Sigmoid colon (tissue), 7 donors: Measurements from ENCODE around the gene CTR9. TPM values are rescaled to one million over a fixed set of nuclear protein-coding genes. Genes with fewer than 3 reads are reported as not detected.
A peak's percentile ranks its signal among the peaks of the same experiment; 100 is the strongest.

ENCODE experiments used
- DNase-seq: peaks from one replicate; pipeline ENCODE4 v3.0.0-alpha.2; 2019
- H3K27ac ChIP-seq, 4 donors: fragments of 200-600 bp; sonication (generic); one replicate each; pipeline ENCODE4 v1.5.1; 2016 to 2019; ENCODE audit warnings: mild to moderate bottlenecking in 1 of 4
- H3K27me3 ChIP-seq, 3 donors: fragments of 200-600 bp; sonication (generic); one replicate each; pipeline ENCODE4 v1.5.1; 2019; ENCODE audit warnings: mild to moderate bottlenecking in 1 of 3
- H3K36me3 ChIP-seq, 4 donors: fragments of 200-600 bp; sonication (generic); one replicate each; pipeline ENCODE4 v1.5.1; 2016 to 2019
- H3K4me1 ChIP-seq, 4 donors: fragments of 200-600 bp; sonication (generic); one replicate each; pipeline ENCODE4 v1.5.1; 2017 to 2019
- H3K4me3 ChIP-seq, 4 donors: fragments of 200-600 bp; sonication (generic); one replicate each; pipeline ENCODE4 v1.5.1; 2017 to 2019; ENCODE audit warnings: mild to moderate bottlenecking in 2 of 4, moderate library complexity in 1 of 4
- H3K9me3 ChIP-seq, 4 donors: fragments of 200-600 bp in 3 of 4; sonication (generic) in 3 of 4; one replicate each; pipeline versions ENCODE4 v1.5.1 to v1.6.1; 2013 to 2019
- CTCF ChIP-seq, 4 experiments: fragments of 450-650 bp in 3 of 4; fragments of 200-600 bp in 1 of 4; IDR thresholded peaks; one replicate each; pipeline ENCODE4 v1.5.1; 2016 to 2019; ENCODE audit warnings: antibody characterized with exemption in 4 of 4, mild to moderate bottlenecking in 3 of 4, moderate library complexity in 2 of 4
- EP300 ChIP-seq, 4 donors: sonication (generic); formaldehyde crosslinking; IDR thresholded peaks; one replicate each; pipeline ENCODE4 v1.6.1; 2017; ENCODE audit warnings: antibody characterized with exemption in 4 of 4
- POLR2A ChIP-seq, 2 donors: fragments of 450-650 bp; IDR thresholded peaks; one replicate each; pipeline ENCODE4 v1.6.1; 2016; ENCODE audit warnings: antibody characterized with exemption in 2 of 2, mild to moderate bottlenecking in 2 of 2, moderate library complexity in 2 of 2
- POLR2AphosphoS5 ChIP-seq, 4 donors: sonication (generic); formaldehyde crosslinking; IDR thresholded peaks; one replicate each; pipeline ENCODE4 v1.6.1; 2017; ENCODE audit warnings: antibody characterized with exemption in 4 of 4
- WGBS, 2 donors: extraction: QIAGEN DNeasy Blood & Tissue Kit; methylation state at CpG; one replicate each; pipeline ENCODE4 v1.1.7; 2013; 5-methylcytosine and 5-hydroxymethylcytosine counted together
- intact Hi-C: fragments of 100-400 bp; cut with DNase I; formaldehyde crosslinking; loops from one replicate; pipeline ENCODE4 v1.15.1; 2023
- polyA plus RNA-seq, 3 donors: library from polyadenylated mRNA; stranded (reverse); fragments of 200-250 nt; gene quantifications; one replicate each; pipeline ENCODE4 v1.2.3, GENCODE V29; 2013
- total RNA-seq, 4 donors: library from RNA; depleted of rRNA; stranded (reverse); fragments of >200 nt; gene quantifications; one replicate each; pipeline ENCODE4 v1.1.0, GENCODE V29; 2016
- donor health status: healthy with polysubstance abuse.
- donor health status: Bipolar disorder and iron deficiency.
- donor health status: healthy.

The CTR9 gene
- total RNA-seq (10 to 100 TPM; 11.6 to 18.4 (median 15.7) TPM), polyA plus RNA-seq (10 to 100 TPM; 15.3 to 18.4 (median 15.6) TPM)

GRCh38 chr11:10750838-10751580 lies at the start of gene CTR9:
Gene CTR9 (plus strand): TSS chr11:10751246. CDS start chr11:10751413, 167 bp downstream.
- 0% methylated on average over 67 of the region's 67 CpGs for WGBS, 2 donors
- intact Hi-C loops, result no loop called here
- H3K4me1 ChIP-seq, result peaks cover 0 to 17% (median 13%) of the 10 kb centered on the region in 4 donors
- peak within 1 kb of the TSS; percentile 70 to 93 (median 84) for H3K4me3 ChIP-seq
- peak; percentile 96 for DNase-seq
- peaks cover 0 to 32% (median 5%) of the 10 kb centered on the region in 4 donors for H3K36me3 ChIP-seq
- no peaks in the 10 kb centered on the region for H3K27me3 ChIP-seq
- peak; percentile 87 to 90 for TF ChIP-seq POLR2A (IDR thresholded peaks at IDR 0.05)
- no peak for TF ChIP-seq CTCF (IDR thresholded peaks at IDR 0.05)
- TF ChIP-seq EP300 (IDR thresholded peaks at IDR 0.05), result no peak
- TF ChIP-seq POLR2AphosphoS5 (IDR thresholded peaks at IDR 0.05), result peak; percentile 83 to 95 (median 90)
- peak within 1 kb of the TSS; percentile 88 to 94 (median 92) for H3K27ac ChIP-seq
- no peaks in the 10 kb centered on the region for H3K9me3 ChIP-seq

- DNase-seq, result no peak
- Histone ChIP-seq H3K4me1 (peaks cover 0 to 6% (median 0%) of the 10 kb centered on the region in 4 donors), H3K27me3 (no peaks in the 10 kb centered on the region), H3K36me3 (no peaks in the 10 kb centered on the region), H3K4me3 (no peak overlapping the region), H3K9me3 (no peaks in the 10 kb centered on the region), H3K27ac (no peak overlapping the region)
- intact Hi-C loops, result no loop called here
- TF ChIP-seq POLR2AphosphoS5 (IDR thresholded peaks at IDR 0.05) (no peak), EP300 (IDR thresholded peaks at IDR 0.05) (no peak), POLR2A (IDR thresholded peaks at IDR 0.05) (no peak), CTCF (IDR thresholded peaks at IDR 0.05) (no peak)
- 80 to 87% methylated on average over 3 of the region's 3 CpGs for WGBS, 2 donors
Observed at GRCh38 chr11:10701982-10702381, 49.1 kb upstream of the CTR9 start.

DNA sequence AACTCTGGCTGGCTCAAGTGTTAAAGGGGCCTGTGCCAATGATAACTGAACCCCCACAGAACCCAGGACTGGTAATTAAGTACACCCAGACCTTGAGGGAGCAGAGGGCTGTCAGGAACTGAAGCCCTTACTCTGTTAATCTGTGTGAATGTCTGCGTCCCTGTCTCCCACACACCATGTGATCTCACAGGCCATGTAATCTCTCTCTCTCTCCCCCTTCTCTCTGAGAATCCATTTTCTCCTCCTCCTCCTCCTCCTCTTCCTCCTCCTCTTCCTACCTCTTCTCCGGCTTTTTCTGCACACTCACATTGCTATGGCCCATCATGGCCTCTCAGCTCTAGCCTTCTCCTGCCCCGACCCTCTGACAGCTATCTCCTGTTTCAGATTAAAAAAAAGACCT lies 42.9 kb upstream of the CTR9 start:
- no peaks in the 10 kb centered on the region for H3K36me3 ChIP-seq
- H3K27ac ChIP-seq, result no peak overlapping the region
- TF ChIP-seq EP300 (IDR thresholded peaks at IDR 0.05), result no peak
- no peak for TF ChIP-seq CTCF (IDR thresholded peaks at IDR 0.05)
- no peak for TF ChIP-seq POLR2AphosphoS5 (IDR thresholded peaks at IDR 0.05)
- no peak for TF ChIP-seq POLR2A (IDR thresholded peaks at IDR 0.05)
- peaks cover 0 to 4% (median 2%) of the 10 kb centered on the region in 4 donors for H3K4me1 ChIP-seq
- no peaks in the 10 kb centered on the region for H3K27me3 ChIP-seq
- H3K9me3 ChIP-seq, result no peaks in the 10 kb centered on the region
- intact Hi-C loops, result no loop called here
- 82 to 90% methylated on average over 3 of the region's 3 CpGs for WGBS, 2 donors
- DNase-seq, result no peak
- H3K4me3 ChIP-seq, result no peak overlapping the region

GRCh38 chr11:10709299-10710086 lies 41.6 kb upstream of the CTR9 start:
- no peaks in the 10 kb centered on the region for H3K27me3 ChIP-seq
- WGBS, 2 donors, result 59 to 61% methylated on average over 5 of the region's 5 CpGs
- H3K27ac ChIP-seq, result peak overlapping the region in 2 of 4 donors; percentile 7 to 10
- no peaks in the 10 kb centered on the region for H3K9me3 ChIP-seq
- no peaks in the 10 kb centered on the region for H3K36me3 ChIP-seq
- H3K4me1 ChIP-seq, result peaks cover 0 to 12% (median 4%) of the 10 kb centered on the region in 4 donors
- H3K4me3 ChIP-seq, result no peak overlapping the region
- no peak for DNase-seq
- intact Hi-C loops, result loop anchor here (5.0 kb wide), 1 partner anchor 62 kb away; no protein-coding TSS in a partner anchor
- no peak for TF ChIP-seq POLR2AphosphoS5 (IDR thresholded peaks at IDR 0.05)

- Histone ChIP-seq H3K27ac (no peak overlapping the region), H3K4me3 (no peak overlapping the region), H3K27me3 (no peaks in the 10 kb centered on the region), H3K9me3 (no peaks in the 10 kb centered on the region), H3K36me3 (no peaks in the 10 kb centered on the region), H3K4me1 (peaks cover 0 to 12% (median 2%) of the 10 kb centered on the region in 4 donors)
- no peak for TF ChIP-seq EP300 (IDR thresholded peaks at IDR 0.05)
- TF ChIP-seq POLR2A (IDR thresholded peaks at IDR 0.05), result no peak
- no peak for TF ChIP-seq POLR2AphosphoS5 (IDR thresholded peaks at IDR 0.05)
- DNase-seq, result no peak
- intact Hi-C loops, result no loop called here
- 65 to 79% methylated on average over 4 of the region's 4 CpGs for WGBS, 2 donors
Observed at GRCh38 chr11:10715571-10715970, 35.5 kb upstream of the CTR9 start.
